Activated CD4-positive, alpha-beta T cell treated with anti-CD3 and anti-CD28 coated beads for 48 hours (primary cell): Measurements from ENCODE around the gene WDR93.
A peak's percentile ranks its signal among the peaks of the same experiment; 100 is the strongest.
"Not testable (repeated sequence)": the region's sequence is repeated elsewhere in the genome, so short reads cannot be mapped to it uniquely, and the experiment has no call there.

ENCODE experiments used
- DNase-seq: peaks from one replicate; pipeline ENCODE4 v3.0.0-alpha.2; 2020

WDR93 gene

DNA sequence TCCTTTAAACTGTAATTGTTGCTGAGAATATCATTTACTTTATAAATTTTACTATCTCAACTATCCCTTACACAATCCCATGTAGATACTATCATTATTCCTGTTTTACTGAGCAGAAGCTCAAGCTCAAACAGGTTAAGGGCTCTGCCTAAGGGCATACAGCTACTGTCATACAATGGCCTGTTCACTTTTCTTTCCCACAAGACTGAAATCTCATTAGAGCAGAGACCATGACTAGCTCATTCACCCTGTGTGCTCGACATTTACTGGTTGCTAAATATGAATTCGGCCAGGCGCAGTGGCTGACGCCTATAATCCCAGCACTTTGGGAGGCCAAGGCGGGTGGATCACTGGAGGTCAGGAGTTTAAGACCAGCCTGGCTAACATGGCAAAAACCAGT, 83.9 kb downstream of the WDR93 start:
- no peak for DNase-seq

DNA sequence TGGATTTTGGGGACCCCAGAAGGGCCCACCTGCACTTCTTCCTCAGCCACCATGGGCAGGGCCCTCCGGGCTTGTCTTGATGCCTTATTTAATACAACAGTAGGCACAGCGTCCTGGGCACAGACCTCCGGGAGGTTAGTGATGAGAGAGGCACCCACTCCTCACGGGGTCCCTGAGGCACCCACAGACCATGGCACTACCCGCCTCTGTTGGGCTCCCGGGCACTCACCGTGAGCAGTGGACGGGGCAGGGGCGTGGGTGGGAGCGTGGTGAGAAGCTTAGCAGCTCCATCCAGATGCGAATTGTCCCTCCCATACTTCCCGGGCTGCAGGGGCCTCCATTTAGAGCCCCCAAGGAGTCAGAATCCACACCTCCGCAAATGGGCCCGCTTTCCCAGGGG, 85.2 kb downstream of the WDR93 start:
- DNase-seq: no peak

DNA sequence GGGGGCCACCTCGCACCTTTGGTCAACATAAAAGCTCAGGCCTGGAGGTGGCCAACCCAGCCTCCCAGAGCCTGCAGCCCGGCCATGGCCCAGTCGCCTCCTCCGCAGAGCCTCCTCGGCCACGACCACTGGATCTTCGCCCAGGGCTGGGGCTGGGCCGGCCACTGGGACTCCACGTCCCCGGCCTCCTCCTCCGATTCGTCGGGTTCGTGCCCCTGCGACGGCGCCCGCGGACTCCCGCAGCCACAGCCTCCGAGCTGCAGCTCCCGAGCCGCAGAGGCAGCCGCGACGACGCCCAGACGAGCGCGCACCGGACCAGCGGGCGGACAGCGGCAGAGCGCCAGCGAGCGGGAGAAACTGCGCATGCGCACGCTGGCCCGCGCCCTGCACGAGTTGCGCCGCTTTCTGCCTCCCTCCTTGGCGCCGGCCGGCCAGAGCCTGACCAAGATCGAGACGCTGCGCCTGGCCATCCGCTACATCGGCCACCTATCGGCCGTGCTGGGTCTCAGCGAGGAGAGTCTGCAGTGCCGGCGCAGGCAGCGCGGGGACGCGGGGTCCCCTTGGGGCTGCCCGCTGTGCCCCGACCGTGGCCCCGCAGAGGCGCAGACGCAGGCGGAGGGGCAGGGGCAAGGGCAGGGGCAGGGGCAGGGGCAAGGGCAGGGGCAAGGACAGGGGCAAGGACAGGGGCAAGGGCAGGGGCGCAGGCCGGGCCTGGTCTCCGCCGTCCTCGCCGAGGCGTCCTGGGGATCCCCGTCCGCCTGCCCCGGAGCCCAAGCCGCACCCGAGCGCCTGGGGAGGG, 85.9 kb downstream of the WDR93 start, which contains the start of gene MESP2:
Gene MESP2, plus strand, starts transcription at position 59 of the 799 bp plus-strand sequence. Its CDS starts 26 bp downstream, at position 85.
- peak; percentile 61 for DNase-seq

DNA sequence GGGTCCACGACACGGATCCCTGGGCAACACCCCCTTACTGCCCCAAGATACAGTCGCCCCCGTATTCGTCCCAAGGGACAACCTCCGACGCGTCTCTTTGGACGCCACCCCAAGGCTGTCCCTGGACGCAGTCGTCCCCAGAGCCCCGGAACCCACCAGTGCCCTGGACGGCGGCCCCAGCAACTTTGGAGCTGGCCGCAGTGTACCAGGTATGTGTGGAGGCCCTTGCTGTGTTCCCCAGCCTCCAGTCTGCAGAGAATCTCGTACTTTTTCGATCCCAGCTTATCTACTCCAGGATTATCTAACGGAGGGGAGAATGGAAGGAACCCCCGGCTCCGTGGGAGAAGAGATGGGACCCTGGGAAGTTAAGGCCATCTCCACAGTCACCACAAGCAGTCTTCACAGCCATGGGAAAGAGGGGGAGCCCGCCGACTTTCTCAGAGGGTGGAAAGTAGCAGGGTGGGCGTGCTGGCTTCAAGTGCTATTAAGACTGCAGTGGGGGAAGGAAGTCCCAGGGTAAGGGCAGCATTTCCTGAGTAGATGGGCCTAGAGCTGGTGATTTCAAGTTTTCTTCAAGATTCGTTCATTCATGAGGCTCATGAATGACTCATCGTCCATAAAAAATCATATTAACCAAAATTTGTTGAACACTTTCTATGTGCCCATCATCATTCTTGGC, 86.6 kb downstream of the WDR93 start:
- DNase-seq: no peak

DNA sequence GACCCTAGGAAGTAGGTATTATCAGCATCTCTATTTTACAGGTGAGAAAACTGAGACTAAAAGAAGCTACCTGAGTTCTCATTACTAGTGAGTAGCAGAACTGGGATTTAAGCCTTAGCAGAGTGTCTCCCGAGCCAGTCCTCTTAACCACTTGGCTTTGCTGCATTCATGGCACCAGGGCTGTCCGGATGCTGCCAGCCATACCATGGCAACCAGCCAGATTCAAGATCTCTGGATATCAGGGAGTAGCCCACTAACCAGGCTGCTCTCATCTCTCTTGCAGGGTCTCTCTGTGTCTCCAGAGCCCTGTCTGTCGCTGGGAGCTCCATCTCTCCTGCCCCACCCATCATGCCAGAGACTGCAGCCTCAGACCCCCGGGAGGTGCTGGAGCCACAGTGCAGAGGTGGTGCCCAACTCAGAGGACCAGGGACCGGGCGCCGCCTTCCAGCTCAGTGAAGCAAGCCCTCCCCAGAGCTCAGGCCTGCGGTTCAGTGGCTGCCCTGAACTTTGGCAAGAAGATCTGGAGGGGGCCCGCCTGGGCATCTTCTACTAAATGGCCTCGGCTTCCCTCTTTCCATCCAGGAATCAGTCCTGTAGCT, 87.3 kb downstream of the WDR93 start:
- no peak for DNase-seq

DNA sequence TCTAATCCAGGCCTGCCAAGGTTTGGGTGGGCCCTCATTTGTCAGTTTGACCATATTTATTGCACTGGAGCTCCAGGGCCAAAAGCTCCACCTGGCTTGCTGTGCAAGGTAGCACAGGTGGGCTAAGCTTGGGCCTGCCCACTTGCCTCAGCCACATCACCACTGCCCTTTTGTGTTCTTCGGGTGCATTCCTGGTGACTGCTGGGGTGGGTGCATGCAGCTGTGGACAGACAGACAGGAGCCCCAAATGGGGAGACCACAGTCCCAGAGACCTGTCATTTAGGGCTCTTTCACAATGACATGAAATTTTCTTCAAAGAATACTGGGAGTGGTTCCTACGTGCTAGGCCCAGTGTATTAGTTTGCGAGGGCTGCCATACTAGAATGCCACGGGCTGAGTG, 88.2 kb downstream of the WDR93 start:
- no peak for DNase-seq

DNA sequence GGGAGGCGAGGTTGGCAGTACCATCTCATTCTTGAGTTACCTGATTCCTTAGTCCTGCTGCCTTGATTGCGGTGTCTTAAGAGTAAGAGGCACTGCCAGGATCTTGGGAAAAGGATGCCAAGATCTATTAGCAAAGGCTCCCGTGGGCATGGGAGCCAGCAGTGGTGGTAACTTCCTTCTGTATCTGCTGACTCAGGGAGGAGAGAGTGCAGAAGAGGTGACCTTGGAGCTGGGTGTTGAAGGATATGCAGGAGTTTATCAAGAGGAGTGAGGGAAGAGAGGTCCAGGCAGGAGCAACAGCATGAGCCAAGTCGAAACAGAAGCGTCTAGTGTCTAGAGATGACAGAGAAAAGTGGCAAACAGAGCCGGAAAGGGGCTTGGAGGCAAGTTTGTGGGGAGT, 90.0 kb downstream of the WDR93 start:
- no peak for DNase-seq

DNA sequence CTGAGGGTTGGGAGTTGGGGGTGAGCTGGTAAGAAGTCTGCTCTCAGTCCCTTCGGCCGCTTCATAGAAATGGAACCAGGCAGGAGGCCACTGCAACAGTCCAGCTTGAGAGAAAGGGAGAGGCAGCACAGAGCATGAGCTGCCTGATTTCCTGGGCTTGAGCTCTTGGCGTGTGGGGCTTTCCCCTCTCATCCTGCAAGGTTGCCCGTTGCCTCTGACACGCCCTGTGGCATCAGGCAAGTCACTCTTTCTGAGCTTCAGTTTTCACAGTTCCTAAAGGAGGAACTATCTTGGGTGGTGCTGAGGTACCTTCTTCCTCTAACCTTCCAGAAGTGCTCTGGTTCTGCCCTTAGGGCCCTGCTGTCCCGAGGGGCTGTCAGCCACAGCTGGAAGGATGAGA, 90.4 kb downstream of the WDR93 start:
- peak; percentile 55 for DNase-seq

DNA sequence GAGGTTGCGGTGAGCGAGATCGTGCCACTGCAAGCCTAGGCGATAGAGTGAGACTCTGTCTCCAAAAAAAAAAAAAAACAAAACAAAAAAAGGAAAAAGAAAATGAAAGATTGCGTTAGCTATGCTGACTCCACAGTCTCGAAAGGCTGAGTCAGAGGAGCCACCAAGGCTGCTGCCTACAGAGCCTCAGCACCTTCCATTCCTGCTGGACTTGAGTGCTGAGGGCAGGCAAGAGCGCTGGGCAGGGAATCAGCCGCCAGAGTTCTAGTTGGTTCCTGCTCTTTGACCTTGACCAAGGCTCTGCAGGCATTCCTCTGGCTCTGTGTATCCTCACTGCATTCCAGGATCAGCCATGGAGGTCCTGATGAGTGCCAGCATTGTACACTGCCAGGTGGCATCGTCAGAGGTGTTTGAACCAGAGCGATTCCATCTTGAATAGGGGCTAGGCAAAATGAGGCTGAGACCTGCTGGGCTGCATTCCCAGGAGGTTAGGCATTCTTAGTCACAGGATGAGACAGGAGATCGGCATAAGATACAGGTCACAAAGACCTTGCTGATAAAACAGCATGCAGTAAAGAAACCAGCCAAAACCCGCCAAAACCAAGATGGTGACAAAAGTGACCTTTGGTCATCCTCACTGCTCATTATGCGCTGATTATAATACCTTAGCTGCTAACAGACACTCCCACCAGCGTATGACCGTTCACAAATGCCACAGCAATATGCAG, 91.4 kb downstream of the WDR93 start:
- peak; percentile 27 for DNase-seq

DNA sequence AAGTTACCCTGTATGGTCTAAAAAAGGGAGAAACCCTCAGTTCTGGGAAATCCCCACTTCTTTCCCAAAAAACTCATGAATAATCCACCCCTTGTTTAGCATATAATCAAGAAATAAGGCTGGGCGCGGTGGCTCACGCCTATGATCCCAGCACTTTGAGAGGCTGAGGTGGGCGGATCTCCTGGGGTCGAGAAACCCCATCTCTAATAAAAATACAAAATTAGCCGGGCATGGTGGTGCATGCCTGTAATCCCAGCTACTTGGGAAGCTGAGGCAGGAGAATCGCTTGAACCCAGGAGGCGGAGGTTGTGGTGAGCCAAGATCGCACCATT, 92.0 kb downstream of the WDR93 start:
- DNase-seq: not testable (repeated sequence)

DNA sequence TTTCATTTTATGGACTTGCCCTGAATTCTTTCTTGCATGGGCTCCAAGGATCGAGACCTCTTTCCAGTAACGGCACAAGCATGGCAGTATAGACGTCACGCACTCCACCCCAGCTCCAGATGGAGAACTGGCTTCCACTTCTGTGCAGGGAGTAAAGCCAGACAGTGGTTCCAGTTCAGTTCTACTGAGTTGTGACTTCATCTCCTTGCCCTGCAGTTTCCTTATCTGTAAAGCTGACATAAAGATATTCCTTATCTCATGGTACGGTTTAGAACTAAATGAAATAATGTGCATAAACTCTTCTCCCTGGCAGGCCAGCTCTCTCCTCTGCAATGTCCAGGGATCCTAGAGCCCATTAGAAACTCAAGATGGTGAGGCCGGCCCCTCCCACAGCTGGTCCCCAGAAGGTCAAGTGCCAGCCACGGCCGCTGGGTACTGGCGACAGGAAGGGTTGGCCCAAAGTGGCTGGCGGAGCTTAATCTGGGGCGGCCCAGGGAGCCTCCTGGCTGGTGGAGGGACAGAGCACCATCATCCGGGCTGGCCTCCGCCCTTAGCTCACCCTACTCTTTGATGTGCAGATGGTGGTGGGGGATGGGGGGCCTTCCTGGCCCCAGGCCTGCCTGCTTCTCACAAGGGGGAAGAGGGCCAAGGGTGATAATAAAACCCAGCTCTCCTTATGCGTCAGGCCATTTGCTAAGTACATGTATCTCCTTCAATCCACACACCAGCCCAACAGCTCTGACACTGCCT, 92.7 kb downstream of the WDR93 start:
- no peak for DNase-seq

DNA sequence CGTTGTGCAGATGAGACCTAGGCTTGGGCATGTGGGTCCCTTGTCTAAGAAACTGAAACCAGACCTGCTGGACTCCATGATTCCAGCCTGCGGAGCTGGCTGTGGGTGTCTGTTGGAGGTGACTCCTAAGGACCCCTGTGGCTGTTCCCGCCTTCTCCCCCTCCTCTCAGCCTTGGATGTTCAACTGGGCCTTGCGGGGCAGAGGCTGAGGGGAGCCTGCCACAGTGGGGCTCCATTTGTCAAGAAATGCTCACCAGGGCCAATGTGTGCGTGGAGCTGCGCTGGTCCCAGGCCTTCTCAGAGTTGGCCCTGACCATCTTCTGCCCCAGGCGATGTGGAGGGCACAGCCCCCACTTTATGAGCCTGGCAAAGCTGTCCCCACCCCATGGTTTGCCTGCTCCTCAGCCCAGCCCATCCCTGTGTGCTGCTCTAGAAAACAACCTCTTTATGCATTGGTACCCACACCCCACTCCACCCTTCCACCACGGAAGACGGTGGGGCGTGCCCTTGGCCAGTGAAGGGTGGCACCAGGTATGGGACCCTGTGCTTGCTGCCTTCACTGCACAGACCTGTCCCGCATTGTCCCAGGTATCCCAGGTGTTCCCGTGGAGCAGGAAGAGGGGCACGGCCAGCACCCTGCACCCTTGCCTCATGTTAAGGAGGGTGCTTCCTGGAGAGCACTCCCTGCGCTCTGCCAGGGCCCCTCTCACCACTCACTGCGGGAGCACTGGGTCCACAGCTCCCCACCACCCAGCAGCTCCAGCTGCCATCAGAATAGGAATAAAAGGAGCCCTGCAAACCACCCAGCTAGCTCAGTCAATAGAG, 93.5 kb downstream of the WDR93 start:
- DNase-seq: no peak

DNA sequence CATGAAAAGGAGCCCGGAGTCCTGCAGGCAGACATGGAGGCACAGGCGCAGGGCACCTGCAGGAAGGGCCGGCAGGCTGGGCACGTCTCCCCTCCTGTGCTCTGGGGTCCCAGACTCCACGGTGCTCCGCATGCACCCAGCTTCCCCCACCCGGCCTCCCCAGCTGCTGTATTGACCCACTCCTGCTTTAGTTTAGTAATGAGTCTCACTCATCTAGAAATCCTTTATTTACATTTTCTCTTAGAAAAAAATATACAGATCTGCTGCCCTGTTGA, 94.0 kb downstream of the WDR93 start:
- no peak for DNase-seq

DNA sequence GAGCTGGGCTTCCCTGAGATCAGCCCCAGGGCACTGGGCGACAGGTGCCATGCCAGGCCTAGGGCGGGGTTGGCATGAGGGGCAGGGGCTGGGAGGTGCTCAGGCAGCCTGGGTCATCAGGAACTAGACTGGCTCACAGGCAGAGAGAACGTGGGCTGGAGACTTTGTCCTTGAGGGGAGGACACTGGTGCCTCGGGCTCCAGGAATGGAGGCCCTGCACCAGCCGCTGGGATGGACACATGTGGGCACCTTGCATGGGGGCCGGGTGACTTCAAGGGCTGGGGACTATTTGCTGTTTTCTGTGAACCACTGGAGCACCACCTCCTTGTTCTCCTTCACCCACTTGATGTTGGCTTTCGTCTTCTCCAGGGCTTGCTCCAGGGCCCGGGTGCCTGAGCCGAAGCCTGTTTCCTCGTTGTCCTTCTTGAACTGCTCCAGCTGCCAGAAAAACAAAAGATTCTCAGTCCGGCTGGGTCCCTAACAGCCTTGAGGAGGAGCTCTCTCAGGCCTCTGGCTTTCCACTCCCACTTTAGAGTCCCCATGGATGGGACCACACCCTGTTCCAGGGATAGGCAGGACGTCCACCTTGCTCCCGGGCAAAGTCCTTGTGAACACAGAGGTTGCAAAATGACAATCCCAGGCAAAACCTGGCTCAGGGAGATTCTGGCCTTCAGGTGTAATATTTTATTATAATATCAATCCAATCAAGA, 94.6 kb downstream of the WDR93 start:
- no peak for DNase-seq

DNA sequence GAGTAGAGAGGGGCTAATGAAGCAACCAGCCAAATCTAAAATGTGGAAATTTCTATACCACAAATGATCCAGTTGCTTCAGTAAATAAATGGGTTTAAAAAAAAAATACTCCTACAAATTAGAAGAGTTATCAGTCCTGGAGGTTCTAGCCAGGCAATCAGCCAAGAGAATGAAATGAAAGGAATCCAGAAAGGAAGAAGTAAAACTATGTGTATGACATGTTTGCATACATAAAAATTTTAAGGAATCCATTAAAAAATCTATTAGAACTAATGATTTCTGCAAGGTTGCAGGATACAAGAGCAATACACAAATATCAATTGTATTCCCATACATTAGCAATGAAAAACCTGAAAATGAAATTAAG, 95.1 kb downstream of the WDR93 start:
- no peak for DNase-seq

DNA sequence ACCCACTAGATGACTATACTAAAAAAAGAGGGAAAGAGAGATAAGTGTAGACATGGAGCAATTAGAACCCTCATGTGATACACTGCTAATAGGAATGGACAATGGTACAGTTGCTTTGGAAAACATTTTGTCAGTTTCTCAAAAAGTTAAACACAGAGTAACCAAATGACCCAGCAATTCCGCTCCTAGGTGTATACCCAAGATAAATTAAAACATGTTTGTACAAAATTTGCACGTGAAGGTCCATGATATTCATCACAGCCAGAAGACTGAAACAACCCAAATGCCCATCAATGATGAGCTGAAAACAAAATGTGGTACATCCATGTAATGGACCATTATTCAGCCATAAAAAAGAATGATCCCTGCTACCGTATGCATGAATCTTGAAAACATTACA, 97.3 kb downstream of the WDR93 start:
- DNase-seq: no peak

DNA sequence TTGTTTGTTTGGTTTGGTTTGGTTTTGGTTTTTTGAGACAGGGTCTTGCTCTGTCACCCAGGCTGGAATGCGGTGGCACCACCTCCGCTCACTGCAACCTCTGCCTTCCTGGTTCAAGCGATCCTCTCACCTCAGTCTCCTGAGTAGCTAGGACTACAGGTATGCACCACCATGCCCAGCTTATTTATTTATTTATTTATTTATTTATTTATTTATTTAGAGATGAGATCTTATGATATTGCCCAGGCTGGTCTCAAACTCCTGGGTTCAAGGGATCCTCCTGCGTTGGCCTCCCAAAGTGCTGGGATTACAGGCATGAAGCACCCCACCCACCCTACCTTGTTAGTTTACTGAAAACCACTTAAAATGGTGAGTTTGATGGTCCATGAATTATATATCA, 98.0 kb downstream of the WDR93 start:
- not testable (repeated sequence) for DNase-seq

DNA sequence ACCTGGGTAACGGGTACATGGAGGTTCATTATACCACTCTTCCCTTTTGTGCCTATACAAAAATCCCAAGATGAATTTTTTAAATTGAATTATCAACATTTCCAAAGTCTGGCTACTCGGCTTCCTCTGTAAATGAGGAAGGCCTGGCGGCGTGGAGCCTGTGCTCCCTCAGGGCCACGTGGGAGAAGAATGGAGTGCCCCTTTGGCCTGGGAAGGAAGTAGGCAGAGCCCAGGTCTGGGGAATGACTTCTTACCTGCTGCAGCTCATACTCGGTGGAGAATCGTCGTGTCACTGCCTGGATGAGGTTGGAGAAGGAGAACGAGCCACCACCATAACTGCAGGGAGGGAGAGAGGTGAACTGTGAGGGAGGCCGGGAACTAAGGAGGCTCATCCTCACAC, 99.6 kb downstream of the WDR93 start:
- no peak for DNase-seq

DNA sequence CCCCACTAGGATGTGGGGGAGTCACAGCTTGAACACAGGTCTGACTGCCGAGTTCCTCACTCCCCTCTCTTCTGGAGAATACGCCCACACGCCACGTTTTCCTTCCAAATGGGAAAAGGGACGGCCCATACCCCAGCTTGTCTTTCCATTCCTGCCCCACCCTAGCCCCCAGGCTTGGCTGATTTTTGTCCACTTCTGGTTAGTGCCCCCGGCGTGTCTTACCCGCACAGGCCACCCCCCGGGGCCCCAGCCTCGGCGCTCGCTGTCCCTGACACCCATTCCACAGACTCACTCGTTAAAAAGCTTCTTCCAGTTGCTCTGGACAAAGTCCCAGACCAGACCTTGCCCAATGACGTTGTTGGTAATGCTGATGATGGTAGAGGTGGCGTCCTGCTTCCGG, 100.0 kb downstream of the WDR93 start:
- DNase-seq: no peak

DNA sequence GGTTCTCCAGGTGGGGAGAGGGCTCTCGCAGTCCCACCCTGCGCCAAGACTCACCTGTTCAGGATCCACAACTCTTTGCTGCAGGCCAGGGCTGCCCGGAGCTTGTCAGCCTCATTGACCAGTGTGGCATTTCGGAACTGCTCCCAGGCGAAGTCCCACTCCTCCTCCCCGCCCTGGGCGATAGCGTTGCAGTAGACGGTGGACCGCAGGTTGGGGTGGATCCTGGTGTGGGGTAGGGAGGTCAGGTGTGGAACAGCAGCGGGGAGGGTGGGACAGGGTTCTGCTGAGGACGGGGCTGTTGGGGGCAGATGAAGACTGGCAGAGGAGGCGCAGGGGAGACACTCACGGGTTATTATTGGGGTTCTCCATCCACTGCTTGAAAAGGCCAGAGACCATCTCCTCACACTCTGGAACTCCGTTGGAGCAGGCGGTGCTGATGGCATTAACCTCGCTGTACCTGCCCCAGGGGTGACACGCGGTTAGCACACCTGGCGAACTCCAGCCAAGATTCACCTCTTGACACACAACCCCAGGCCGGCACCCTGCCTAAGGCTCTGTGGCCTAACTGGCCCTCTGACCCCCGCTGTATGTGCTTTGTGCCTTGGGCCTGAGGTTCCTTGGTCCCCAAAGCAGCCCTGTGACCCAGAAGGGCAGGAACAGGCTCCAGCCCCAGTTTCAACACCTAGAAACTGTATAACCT, 101.6 kb downstream of the WDR93 start:
- DNase-seq: no peak
